ENCODE results near the gene LANCL3.

LANCL3 gene

GRCh38 chrX:37686369-37686995 is 115.0 kb downstream of the LANCL3 start:
- H3K9ac ChIP-seq = no peak overlapping the region
- H3K4me3 ChIP-seq = peak overlapping the region in 7 of 10 experiments; percentile 52 to 67 (median 56); a peak in 10 of 20 replicates
- no peaks in the 10 kb centered on the region for H4K20me1 ChIP-seq
- H3K4me1 ChIP-seq = peaks cover 0 to 6% (median 0%) of the 10 kb centered on the region in 10 experiments; a peak in 2 of 20 replicates
- peak overlapping the region; percentile 58 to 80 (median 72) for H3K4me2 ChIP-seq
- H3K36me3 ChIP-seq = no peaks in the 10 kb centered on the region
- no peak overlapping the region for H3K27ac ChIP-seq
- H3K27me3 ChIP-seq = peaks cover 7 to 20% (median 10%) of the 10 kb centered on the region in 11 experiments
- H3K9me3 ChIP-seq (replicated peaks in 1 of 11) = peaks cover 0 to 6% (median 0%) of the 10 kb centered on the region in 11 experiments; a peak in 7 of 22 replicates
- no peak for TF ChIP-seq Cebpa-rat (IDR thresholded peaks at IDR 0.05)

- Histone ChIP-seq H3K4me3 (no peak overlapping the region), H3K4me1 (peaks cover 0 to 6% (median 0%) of the 10 kb centered on the region in 10 experiments; a peak in 2 of 20 replicates), H4K20me1 (no peaks in the 10 kb centered on the region), H3K27ac (no peak overlapping the region), H3K9me3 (replicated peaks in 1 of 11) (peaks cover 0 to 6% (median 0%) of the 10 kb centered on the region in 11 experiments; a peak in 7 of 22 replicates), H3K36me3 (no peaks in the 10 kb centered on the region), H3K27me3 (peaks cover 7 to 20% (median 10%) of the 10 kb centered on the region in 11 experiments), H3K4me2 (no peak overlapping the region), H3K9ac (no peak overlapping the region)
- TF ChIP-seq Cebpa-rat (IDR thresholded peaks at IDR 0.05) = no peak
Measured at GRCh38 chrX:37686996-37687395, 115.5 kb downstream of the LANCL3 start.

GRCh38 chrX:37690119-37690518 is 118.7 kb downstream of the LANCL3 start:
- no peak overlapping the region for H3K9ac ChIP-seq
- H4K20me1 ChIP-seq = no peaks in the 10 kb centered on the region
- no peak overlapping the region for H3K27ac ChIP-seq
- TF ChIP-seq Cebpa-rat (IDR thresholded peaks at IDR 0.05) = no peak
- H3K27me3 ChIP-seq = peaks cover 7 to 19% (median 10%) of the 10 kb centered on the region in 11 experiments
- H3K4me3 ChIP-seq = no peak overlapping the region
- peaks cover 0 to 10% (median 3%) of the 10 kb centered on the region in 10 experiments; a peak in 8 of 20 replicates for H3K4me1 ChIP-seq
- H3K9me3 ChIP-seq (replicated peaks in 1 of 11) = peaks cover 0 to 6% (median 0%) of the 10 kb centered on the region in 11 experiments; a peak in 7 of 22 replicates
- no peaks in the 10 kb centered on the region for H3K36me3 ChIP-seq
- H3K4me2 ChIP-seq = no peak overlapping the region

GRCh38 chrX:37692918-37693317 is 121.5 kb downstream of the LANCL3 start:
- Histone ChIP-seq H3K27me3 (no peaks in the 10 kb centered on the region), H3K4me1 (peaks cover 0 to 11% (median 0%) of the 10 kb centered on the region in 10 experiments; a peak in 7 of 20 replicates), H3K9me3 (replicated peaks in 1 of 11) (peaks cover 0 to 2% (median 0%) of the 10 kb centered on the region in 11 experiments; a peak in 1 of 22 replicates), H3K9ac (no peak overlapping the region), H3K27ac (no peak overlapping the region), H3K4me2 (no peak overlapping the region), H3K36me3 (no peaks in the 10 kb centered on the region), H3K4me3 (no peak overlapping the region), H4K20me1 (no peaks in the 10 kb centered on the region)
- TF ChIP-seq Cebpa-rat (IDR thresholded peaks at IDR 0.05) = no peak

GRCh38 chrX:37697169-37697760 is 125.8 kb downstream of the LANCL3 start:
- Histone ChIP-seq H3K27ac (no peak overlapping the region), H3K36me3 (no peaks in the 10 kb centered on the region), H3K4me2 (no peak overlapping the region)

GRCh38 chrX:37701588-37701987 is 130.1 kb downstream of the LANCL3 start:
- Histone ChIP-seq H3K4me3 (no peak overlapping the region), H3K4me1 (no peaks in the 10 kb centered on the region), H3K36me3 (no peaks in the 10 kb centered on the region), H3K27ac (no peak overlapping the region), H4K20me1 (no peaks in the 10 kb centered on the region), H3K9me3 (replicated peaks in 1 of 11) (peaks cover 0 to 6% (median 0%) of the 10 kb centered on the region in 11 experiments; a peak in 2 of 22 replicates), H3K27me3 (no peaks in the 10 kb centered on the region), H3K9ac (no peak overlapping the region), H3K4me2 (no peak overlapping the region)
- no peak for TF ChIP-seq Cebpa-rat (IDR thresholded peaks at IDR 0.05)

More at GRCh38 chrX:37697169-37697760, 125.8 kb downstream of the LANCL3 start:
- Histone ChIP-seq H3K4me1 (peaks cover 0 to 11% (median 0%) of the 10 kb centered on the region in 10 experiments; a peak in 7 of 20 replicates), H3K9ac (no peak overlapping the region), H3K4me3 (no peak overlapping the region), H3K9me3 (replicated peaks in 1 of 11) (peaks cover 0 to 6% (median 0%) of the 10 kb centered on the region in 11 experiments; a peak in 1 of 22 replicates), H4K20me1 (no peaks in the 10 kb centered on the region), H3K27me3 (no peaks in the 10 kb centered on the region)
- no peak for TF ChIP-seq Cebpa-rat (IDR thresholded peaks at IDR 0.05)

- Histone ChIP-seq H3K4me2 (no peak overlapping the region), H3K9me3 (replicated peaks in 1 of 11) (peaks cover 4 to 20% (median 13%) of the 10 kb centered on the region in 11 experiments; a peak in 16 of 22 replicates), H3K9ac (no peak overlapping the region), H3K36me3 (no peaks in the 10 kb centered on the region), H3K4me1 (no peaks in the 10 kb centered on the region), H3K4me3 (no peak overlapping the region), H4K20me1 (no peaks in the 10 kb centered on the region), H3K27me3 (no peaks in the 10 kb centered on the region), H3K27ac (no peak overlapping the region)
- TF ChIP-seq Cebpa-rat (IDR thresholded peaks at IDR 0.05) = no peak
Measured at GRCh38 chrX:37711991-37712390, 140.5 kb downstream of the LANCL3 start.

- Histone ChIP-seq H3K9me3 (replicated peaks in 1 of 11) (peaks cover 1 to 20% (median 9%) of the 10 kb centered on the region in 11 experiments; a peak in 16 of 22 replicates), H3K4me3 (no peak overlapping the region), H3K4me1 (no peaks in the 10 kb centered on the region), H3K36me3 (no peaks in the 10 kb centered on the region), H3K27me3 (no peaks in the 10 kb centered on the region), H3K4me2 (no peak overlapping the region), H3K9ac (no peak overlapping the region), H4K20me1 (no peaks in the 10 kb centered on the region), H3K27ac (no peak overlapping the region)
- TF ChIP-seq Cebpa-rat (IDR thresholded peaks at IDR 0.05) = no peak
Measured at GRCh38 chrX:37712458-37712857, 141.0 kb downstream of the LANCL3 start.

- Histone ChIP-seq H3K27me3 (no peaks in the 10 kb centered on the region), H4K20me1 (no peaks in the 10 kb centered on the region), H3K27ac (no peak overlapping the region), H3K4me1 (no peaks in the 10 kb centered on the region), H3K9ac (no peak overlapping the region), H3K4me2 (no peak overlapping the region), H3K4me3 (no peak overlapping the region), H3K9me3 (replicated peaks in 1 of 11) (peaks cover 0 to 27% (median 15%) of the 10 kb centered on the region in 11 experiments; a peak in 18 of 22 replicates), H3K36me3 (no peaks in the 10 kb centered on the region)
- no peak for TF ChIP-seq Cebpa-rat (IDR thresholded peaks at IDR 0.05)
Measured at GRCh38 chrX:37714479-37714878, 143.0 kb downstream of the LANCL3 start.

All from BLaER1 treated with 17β-estradiol and CSF1 and Interleukin-3, amounts not matched to agents 10 nM and 100 nM (cell line).